Stimulated activated CD8-positive, alpha-beta memory T cell treated with anti-CD3 and anti-CD28 coated beads, Interleukin-7, amount 100 ng/mL, for 24 hours (primary cell): ENCODE results near the gene CDC45.

ENCODE experiments used
- DNase-seq: peaks from one replicate; pipeline ENCODE4 v3.0.0-alpha.2; 2020; ENCODE audit warnings: low read depth

Gene CDC45

DNA sequence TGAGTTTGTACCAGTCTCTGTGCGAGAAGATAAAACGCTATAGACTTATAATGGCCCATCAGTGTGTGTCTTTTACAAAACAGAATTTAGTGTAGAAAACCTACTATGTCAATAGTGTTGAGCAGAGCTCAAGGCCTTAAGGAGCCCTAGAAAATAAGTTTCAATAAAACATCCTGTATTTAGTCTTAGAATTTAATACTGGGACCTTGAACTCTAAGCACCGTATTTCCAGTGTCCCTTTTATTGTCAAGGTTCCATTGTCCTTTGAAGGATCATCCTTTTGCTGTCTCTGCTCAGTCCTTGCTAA lies 16.6 kb downstream of the CDC45 start:
- no peak for DNase-seq

DNA sequence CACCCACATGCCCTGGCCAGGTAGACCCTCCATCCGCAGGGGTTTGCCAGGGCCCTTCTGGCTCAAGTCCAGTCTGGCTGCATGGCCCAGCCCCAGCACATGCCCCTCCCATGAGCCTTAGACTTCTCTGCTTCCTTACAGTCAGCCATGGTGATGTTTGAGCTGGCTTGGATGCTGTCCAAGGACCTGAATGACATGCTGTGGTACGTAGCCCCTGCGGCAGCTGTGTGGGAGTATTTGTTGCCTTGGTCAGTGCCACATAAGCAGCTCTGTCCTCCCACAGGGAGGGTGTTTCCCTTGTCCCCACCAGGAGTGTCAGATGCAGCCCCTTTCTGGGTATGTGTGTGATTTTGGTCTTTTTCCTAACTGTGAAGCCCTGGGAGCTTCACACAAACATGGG lies 17.5 kb downstream of the CDC45 start:
- DNase-seq: no peak

DNA sequence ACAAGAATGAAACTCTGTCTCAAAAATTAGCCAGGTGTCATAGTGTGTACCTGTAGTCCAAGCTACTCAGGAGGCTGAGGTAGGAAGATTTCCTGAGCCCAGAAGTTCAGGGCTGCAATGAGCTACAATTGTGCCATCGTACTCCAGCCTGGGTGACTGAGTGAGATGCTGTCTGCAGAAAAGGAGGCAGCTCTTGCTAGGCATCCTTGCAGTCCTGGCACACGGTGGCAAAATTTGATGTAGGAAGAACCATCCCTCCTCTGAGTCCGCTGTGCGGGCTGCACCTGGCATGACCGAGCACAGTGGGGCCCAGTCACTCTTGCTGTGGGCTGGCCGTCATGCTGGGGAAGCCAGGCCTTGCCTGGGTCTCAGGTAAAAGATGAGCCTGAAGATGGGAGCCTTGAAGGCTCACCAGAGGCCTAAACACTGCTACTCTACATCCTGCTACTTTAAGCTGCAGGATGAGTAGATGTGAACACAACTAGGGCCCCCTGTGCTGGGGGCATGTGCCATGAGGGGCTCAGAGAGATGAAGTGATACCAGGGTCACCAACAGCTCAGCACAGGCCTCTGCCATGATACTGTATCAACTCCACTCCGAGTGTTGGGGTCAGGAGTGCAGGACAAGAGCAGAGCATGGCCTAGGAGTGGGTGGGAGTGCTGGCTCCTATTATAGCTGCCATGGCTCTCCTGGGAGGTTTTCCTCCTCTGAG lies 18.6 kb downstream of the CDC45 start:
- no peak for DNase-seq

DNA sequence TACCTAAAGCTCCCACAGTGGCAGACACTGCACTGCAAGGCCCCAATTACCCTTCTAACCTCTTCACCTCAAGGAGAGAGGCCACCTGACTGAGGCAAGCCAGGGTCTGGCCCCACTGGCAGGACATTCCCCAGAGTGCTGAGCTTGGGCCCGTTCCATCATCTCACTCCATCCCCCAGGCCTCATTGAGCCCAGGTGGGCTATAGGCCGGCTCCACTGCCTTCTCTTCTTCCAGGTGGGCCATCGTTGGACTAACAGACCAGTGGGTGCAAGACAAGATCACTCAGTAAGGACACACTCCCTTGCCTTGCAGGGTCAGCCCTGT lies 19.1 kb downstream of the CDC45 start:
- no peak for DNase-seq

DNA sequence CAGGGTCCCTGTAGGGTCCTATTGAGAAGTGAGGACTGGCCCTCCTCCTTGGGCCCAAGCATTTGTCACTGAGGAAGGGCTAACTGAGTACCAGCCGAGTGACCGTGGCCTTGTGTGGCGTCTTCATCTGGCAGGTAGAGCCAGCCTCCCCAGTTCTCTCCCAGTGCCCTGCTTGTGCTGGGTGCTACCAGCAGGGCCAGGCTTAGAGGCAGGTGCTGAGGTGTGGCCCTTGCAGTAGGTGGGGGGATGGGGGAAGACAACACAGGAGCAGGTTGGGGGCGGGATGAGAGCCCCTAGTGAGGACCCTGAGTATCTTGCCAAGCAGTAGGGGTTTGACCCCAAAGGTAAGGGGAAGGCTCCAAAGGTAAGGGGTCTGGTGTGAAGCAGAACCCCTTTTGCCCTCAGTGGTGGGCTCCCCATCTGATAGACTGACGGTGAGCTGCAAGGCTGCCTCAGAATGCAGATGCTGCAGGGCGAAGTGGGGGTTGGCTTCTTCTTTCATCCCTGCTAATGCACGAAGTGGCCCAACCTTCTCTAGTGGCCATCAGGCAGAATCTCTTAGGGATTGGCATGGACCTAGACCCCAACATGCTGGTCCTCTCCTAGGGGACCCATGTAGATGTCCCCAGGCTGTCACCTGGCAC lies 19.6 kb downstream of the CDC45 start:
- DNase-seq: no peak

DNA sequence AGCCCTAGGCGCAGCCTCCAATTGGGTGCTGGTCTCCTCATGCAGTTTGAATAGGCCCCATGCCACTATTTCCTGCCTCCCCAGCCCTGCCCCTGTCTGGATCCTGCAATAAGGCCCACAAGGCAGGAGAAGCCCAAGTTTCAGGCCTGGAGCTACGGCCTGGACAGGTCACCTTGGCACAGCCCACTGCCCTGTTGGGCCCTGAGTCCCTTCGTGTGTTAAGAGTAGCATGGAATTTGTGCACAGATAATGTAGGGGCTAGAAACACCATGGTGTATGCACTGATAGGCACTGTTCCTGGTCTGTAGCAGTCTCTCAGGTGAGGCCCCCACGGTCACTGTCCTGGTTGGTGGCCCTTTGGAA lies 20.1 kb downstream of the CDC45 start:
- DNase-seq: no peak

DNA sequence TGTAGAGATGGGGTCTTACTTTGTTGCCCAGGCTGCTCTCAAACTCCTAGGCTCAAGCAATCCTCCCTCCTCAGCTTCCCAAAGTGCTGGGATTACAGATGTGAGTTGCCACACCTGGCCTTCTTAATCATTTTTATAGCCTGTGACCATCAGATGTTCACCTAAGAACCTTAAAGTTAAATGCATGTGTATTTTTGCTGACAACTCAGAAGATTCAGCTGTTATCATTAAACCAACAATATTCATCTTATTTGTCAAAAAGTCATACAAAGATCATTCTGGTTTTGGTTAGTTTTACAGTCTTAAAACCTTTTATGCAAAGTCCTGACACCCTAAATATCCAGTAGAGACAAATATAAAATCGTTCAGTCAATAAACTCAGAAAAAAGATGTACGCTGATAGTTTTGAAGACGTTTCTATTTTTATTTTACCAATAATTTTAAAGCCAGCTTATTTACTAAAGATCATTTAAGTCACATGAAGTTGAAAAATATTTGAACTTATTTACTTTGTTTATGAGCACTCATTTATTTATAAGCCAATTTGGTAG lies 22.3 kb downstream of the CDC45 start:
- DNase-seq: no peak

DNA sequence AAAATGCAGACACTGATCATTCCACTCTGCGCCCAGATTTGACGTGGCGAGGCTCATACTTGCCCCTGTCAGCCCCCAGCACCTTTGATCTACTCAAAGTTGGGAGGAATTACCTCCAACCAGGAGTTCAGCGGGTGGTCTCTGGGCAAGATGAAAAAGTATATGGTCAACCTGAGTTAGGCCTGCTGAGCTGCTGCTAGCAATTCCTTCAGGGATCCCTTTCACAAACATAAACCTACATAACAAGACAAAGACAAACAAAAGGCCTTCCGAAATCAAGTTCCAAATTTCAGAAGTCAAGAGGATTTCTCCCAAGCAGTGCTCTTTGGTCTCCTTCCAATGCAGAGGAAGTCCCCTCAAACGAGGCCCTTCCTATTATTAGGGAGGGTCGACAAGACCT lies 23.6 kb downstream of the CDC45 start:
- no peak for DNase-seq

DNA sequence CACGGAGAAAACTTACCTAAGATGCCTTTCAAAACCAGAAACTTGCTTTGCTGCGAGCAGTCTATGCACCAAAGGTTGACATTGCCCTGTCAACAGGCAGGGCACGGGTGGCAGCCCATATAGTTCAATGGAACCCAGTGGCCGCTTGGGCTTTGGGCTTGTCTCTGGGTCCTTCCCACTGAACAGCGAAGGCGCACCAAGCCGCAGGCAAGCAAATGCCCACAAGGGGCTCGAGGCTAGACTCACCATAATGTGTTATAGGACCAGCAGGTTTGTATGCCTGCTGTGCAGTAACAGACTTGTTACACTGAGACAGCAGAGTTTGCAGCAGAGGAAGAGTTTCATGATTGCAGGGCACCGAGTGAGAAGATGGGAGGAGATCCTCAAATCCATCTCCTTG lies 24.1 kb downstream of the CDC45 start:
- no peak for DNase-seq

DNA sequence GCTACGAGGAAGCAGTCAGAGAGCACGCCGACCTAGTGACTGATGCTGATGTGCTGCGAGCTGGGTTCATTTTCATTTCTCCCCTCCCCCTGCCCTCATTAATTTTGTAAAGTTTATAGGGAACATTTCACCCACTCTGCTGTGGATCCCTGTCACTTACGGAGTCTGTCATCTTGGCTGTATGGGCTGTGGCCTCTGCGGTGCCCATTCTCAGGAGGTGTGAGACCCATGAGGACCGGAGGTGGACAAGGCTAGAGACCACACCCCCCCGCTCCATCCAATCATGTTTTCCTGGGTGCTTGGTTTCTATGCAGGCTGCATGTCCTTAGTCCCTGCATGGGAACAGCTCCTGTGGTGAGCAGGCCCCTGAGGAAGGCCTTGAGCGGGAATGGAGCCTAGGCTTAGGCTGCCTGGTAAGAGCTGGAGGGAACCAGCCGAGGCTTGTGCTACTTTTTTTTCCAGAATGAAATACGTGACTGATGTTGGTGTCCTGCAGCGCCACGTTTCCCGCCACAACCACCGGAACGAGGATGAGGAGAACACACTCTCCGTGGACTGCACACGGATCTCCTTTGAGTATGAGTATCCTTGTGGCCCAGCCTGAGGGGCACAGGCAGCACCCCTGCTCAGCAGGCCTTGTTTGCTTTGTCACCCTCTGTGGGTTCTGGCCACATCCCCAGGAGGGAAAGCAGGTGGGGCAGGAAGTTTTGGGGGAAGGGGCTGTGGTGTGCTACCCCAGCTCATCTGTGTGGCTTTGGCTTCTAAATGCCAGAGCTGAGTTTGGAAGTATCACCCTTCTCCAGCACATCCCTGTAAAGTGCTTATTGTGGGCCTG lies 25.4 kb downstream of the CDC45 start:
- no peak for DNase-seq

DNA sequence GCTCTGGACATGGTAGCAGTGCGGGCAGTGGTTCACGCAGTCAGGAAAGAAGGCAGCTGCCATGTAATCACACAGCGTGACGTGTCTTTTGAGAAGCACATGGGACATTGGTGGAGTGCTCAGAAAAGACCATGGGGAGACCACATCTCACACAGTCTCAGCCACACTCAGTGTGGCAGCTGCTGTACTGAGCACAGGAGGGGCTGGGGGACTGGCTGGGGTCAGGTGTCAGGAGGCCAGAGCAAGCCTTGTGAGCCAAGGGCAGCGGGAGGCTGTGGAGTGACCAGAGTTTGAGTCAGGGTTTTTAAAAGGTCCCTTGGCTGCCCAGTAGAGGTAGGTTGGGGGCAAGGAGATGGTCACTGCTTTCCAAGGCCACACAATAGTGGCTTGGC lies 26.0 kb downstream of the CDC45 start:
- DNase-seq: no peak

DNA sequence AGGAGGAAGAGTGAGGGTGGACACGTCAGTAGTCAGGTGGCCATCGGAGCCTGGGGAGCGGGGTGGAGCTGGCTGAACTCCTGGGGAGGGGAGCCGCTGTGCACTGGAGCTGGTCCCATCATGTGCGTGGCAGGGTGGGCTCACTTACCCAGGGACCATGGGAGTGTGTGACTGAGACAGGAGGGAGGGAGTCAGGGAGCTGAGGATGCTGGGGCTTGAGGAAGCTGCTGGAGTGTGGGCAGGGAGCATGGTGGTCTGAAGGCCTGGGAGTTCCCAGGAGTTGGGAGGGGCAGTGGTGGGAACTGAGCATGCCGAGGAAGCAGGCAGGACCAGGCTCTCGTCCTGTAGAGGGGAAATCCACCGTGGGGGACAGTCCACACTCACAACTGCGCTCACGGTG lies 26.5 kb downstream of the CDC45 start:
- no peak for DNase-seq

DNA sequence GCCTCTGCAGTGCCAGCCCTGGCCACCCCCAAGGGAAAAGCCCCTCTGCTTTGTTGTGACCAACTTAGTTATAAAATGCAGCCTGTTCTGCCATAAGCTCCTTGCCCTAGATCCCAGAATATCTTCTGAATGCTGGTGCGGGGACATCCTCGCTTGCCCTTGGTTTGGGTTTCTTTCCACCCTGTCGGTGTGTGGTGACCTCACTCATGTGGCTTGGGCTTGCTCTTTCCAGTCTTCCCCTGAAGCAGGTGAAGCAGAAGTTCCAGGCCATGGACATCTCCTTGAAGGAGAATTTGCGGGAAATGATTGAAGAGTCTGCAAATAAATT lies 27.8 kb downstream of the CDC45 start:
- DNase-seq: no peak

DNA sequence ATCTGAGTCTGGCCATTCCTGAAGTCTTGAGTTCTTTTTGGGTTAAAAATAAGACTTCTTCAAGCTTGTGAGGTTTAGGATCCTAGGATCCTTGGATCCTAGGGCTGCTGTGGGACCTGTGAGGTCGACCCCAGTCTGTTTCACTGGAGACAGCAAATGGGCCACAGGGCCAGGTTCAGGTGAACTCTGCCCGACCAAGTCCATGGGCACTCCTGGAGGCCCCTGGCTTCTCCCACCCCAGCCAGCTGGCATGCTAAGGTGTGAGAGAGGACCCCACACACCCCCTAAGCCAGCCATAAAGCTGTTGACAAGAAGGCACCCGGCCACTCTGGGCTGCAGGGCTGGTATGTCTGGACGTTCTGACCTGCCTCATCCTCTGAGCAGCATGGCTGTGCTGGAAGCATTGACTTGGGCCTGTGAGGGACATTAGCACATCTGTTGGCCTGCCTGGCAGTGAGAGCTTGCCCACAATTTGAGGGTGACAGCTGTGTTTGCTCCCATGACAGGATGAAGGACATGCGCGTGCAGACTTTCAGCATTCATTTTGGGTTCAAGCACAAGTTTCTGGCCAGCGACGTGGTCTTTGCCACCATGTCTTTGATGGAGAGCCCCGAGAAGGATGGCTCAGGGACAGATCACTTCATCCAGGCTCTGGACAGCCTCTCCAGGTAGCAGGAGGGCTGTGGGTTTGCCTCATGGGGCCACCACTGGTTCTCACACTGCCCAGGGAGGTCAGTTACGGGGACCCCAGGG lies 28.5 kb downstream of the CDC45 start:
- DNase-seq: no peak

DNA sequence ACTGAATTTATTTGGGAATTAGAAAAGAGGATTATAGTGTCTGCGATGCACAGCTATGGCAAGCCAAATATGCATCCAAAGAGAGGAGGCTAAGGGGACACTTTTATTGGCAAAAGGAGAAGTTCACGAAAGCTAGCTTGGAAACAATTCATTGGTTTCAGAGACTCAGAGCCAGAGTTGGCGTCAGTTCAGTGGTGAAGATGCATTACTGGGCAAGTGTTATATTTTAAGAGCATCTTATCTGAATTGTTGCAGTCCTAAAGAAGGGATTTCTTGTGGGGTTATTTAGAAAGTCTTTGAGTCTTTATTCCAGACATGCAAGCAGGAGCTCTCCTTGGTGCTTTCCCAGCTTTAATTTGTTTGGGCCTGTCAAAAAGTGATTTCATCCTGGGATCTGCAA lies 29.5 kb downstream of the CDC45 start:
- no peak for DNase-seq

DNA sequence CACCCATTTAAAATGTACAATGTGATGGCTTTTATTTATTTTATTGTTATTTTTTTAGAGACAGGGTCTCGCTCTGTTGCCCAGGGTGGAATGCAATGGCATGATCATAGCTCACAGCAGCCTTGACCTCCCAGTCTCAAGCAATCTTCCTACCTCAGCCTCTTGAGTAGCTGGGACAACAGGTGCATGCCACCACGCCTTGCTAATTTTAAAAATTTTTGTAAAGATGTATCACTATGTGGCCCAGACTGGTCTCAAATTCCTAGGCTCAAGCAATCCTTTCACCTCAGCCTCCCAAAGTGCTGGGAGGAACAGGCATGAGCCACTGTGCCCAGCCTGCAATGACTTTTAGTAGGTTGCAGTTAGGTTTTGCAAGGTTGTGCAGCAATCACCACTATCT lies 30.2 kb downstream of the CDC45 start:
- no peak for DNase-seq

DNA sequence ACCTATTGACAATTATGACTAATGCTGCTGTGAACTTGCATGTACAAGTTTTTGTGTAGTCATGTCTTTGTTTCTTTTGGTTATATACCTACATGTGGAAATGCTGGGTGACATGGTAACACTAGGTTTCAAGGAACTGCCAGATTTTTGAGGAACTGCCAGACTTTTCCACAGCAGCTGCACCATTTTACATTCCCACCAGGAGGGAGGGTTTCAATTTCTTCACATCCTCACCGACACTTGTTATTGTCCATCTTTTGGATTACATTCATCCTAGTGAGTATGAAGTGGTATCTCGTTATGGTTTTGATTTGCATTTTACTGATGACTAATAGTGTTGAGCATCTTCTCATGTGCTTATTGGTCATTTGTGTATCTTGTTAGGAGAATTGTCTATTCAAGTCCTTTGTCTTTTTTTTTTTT lies 31.2 kb downstream of the CDC45 start:
- no peak for DNase-seq

DNA sequence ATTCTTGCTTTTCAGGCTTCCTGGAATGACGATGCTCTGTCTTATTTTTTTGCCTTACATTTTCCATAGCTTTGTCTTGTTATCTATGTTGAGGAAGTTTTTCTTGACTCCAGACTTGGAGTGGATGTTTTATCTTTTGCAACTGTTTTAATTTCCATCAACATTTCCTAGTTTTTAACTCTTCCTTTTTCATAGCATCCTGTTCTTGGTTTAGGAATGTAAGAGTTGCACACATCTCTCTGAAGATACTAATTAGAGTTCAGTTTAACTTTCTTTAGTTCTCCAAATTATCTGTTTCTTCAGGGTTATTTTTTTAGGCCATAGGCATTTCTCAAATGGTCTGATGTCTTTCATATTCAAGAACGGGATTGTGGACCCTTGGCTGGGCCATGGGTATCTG lies 34.1 kb downstream of the CDC45 start:
- no peak for DNase-seq

DNA sequence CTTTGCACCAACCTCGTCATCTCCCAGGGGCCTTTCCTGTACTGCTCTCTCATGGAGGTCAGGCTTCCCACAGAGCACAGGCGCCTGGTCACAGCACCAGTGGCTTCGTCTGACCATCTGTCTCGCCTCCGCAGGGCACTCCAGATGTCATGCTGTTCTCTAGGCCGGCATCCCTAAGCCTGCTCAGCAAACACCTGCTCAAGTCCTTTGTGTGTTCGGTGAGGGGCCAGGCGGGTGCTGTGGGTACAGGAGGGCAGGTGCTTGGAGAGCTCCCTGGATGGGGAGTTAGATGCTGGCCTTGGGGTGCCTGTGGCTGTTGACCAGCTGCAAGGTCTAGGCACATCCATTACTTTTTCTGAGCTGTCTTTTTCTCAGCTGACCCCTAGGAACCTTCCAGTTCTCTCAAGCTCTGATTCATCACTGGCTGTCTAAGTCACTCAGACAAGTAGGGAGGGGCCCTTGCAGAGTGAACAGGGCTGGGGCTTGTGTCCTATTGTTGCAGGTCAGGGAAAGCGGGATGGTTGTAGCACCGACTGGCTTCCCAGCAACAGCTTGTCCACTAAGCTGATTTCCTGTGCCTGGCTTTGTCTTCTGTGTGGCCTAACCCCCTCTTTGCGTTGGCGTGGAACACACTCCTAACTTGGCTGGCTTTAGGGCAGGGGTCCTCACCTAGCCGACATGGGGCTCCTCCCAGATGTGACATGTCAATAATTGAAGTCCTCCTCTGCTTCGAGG lies 35.3 kb downstream of the CDC45 start:
- no peak for DNase-seq

DNA sequence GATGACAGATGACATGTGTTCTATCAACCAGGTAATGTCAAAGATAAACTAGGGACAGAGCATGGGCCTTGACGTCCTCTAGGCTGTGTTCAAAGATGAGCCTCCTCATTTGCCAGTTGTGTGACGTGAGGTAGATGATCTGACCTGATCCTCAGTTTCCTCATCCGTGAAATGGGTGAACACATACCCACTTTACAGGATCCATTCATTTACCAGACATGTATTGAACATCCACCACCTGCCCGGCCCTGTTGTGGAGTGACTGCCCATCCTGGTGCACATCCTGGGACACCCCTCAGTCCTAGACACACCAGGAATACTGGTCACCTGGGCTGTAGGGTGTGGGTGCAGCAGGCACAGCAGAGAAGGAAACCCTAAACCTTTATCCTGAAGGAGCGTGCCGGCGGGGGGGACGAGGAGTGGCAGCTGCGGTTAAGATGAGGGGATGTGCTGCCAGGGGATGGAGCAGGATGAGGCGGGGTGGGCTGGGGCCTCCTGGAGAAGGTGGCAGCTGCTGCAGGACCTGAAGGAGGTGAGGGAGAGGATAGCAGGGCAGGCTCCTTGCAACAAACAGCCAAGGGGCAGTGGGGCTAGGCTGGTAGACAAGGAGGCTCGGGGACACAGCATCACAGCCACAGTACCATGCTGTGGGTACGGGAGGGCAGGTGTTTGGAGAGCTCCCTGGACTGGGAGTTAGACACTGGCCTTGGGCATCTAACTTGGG lies 36.1 kb downstream of the CDC45 start:
- DNase-seq: no peak

DNA sequence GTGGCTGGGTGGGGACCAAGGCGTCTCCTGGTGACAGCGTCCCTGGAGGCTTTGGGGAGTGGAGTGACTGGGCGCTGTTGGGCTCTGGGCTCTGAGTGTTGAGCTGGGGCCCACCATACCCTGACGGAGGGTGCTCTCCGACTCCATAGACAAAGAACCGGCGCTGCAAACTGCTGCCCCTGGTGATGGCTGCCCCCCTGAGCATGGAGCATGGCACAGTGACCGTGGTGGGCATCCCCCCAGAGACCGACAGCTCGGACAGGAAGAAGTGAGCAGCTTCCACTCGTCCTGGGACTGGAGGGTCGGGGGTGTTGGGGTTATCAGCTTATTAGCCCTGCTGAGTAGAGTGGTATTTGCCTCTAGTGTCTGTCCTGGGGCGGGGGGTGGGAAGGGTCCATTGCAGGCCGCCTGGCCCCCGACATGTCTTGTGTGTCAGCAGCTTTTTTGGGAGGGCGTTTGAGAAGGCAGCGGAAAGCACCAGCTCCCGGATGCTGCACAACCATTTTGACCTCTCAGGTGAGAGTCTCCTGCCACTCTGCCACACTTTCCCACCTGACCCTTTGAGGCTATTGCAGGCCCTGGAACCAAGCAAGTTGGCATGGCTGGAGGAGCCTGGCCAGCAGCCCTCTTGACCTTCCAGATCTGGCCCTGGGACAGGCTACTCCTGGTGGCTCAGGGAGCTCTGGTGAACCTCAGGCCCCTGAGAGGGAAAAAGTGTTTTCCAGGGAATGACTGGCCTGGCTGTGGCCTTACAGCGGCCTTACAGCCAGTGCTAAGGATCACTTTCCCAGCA lies 36.9 kb downstream of the CDC45 start:
- no peak for DNase-seq
